VCaP (cell line): Measurements from ENCODE around the gene CHCHD5.
"Not testable (repeated sequence)": the region's sequence is repeated elsewhere in the genome, so short reads cannot be mapped to it uniquely, and the experiment has no call there.

Source experiments
- H3K27ac ChIP-seq: fragments of 450-650 bp; 2 replicates; pipeline ENCODE4 v1.5.1; 2017
- TF ChIP-seq, protein P1 (sequence below): fragments of 450-650 bp; conservative IDR thresholded peaks from 2 replicates; pipeline ENCODE4 v1.5.1; 2017; ENCODE audit warnings: mild to moderate bottlenecking, moderate library complexity

The CHCHD5 gene

DNA sequence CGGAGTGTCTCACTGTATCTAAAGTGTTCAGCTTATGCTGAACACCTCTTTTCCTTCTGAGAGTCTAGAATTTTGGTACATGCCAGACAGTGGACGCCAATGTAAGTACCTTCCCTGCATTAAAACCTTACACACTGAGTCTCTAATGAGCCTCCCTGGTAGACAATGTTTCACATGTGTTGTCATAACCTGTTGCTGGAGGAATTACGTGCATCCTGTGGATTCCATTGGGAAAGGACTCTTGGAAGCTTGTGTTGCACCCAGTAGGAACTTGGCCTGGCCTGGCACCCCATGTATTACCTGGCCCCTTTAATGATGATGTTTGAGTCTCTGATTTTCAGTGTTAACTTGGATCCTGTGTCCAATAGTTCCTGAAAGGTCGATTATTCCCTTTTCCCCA, 20.5 kb downstream of the CHCHD5 start:
- TF ChIP-seq, protein P1, sequence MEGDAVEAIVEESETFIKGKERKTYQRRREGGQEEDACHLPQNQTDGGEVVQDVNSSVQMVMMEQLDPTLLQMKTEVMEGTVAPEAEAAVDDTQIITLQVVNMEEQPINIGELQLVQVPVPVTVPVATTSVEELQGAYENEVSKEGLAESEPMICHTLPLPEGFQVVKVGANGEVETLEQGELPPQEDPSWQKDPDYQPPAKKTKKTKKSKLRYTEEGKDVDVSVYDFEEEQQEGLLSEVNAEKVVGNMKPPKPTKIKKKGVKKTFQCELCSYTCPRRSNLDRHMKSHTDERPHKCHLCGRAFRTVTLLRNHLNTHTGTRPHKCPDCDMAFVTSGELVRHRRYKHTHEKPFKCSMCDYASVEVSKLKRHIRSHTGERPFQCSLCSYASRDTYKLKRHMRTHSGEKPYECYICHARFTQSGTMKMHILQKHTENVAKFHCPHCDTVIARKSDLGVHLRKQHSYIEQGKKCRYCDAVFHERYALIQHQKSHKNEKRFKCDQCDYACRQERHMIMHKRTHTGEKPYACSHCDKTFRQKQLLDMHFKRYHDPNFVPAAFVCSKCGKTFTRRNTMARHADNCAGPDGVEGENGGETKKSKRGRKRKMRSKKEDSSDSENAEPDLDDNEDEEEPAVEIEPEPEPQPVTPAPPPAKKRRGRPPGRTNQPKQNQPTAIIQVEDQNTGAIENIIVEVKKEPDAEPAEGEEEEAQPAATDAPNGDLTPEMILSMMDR, result no peak
- no peak overlapping the region for H3K27ac ChIP-seq

GRCh38 chr2:112605926-112606325, 21.5 kb downstream of the CHCHD5 start:
- no peak overlapping the region for H3K27ac ChIP-seq
- TF ChIP-seq, protein P1, result no peak

GRCh38 chr2:112606547-112606946, 22.1 kb downstream of the CHCHD5 start:
- no peak overlapping the region for H3K27ac ChIP-seq
- TF ChIP-seq, protein P1, result no peak

- TF ChIP-seq, protein P1, result no peak
- no peak overlapping the region for H3K27ac ChIP-seq
Observed at GRCh38 chr2:112607680-112608438, 23.4 kb downstream of the CHCHD5 start.

DNA sequence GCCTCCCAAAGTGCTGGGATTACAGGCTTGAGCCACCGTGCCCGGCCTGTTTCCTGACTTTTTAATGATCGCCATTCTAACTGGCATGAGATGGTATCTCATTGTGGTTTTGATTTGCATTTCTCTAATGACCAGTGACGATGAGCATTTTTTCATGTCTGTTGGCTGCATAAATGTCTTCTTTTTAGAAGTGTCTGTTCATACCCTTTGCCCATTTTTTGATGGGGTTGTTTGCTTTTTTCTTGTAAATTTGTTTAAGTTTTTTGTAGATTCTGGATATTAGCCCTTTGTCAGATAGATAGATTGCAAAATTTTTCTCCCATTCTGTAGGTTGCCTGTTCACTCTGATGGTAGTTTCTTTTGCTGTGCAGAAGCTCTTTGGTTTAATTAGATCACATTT, 24.9 kb downstream of the CHCHD5 start:
- not testable (repeated sequence) for H3K27ac ChIP-seq

- not testable (repeated sequence) for H3K27ac ChIP-seq
Observed at GRCh38 chr2:112612283-112612682, 27.9 kb downstream of the CHCHD5 start.

DNA sequence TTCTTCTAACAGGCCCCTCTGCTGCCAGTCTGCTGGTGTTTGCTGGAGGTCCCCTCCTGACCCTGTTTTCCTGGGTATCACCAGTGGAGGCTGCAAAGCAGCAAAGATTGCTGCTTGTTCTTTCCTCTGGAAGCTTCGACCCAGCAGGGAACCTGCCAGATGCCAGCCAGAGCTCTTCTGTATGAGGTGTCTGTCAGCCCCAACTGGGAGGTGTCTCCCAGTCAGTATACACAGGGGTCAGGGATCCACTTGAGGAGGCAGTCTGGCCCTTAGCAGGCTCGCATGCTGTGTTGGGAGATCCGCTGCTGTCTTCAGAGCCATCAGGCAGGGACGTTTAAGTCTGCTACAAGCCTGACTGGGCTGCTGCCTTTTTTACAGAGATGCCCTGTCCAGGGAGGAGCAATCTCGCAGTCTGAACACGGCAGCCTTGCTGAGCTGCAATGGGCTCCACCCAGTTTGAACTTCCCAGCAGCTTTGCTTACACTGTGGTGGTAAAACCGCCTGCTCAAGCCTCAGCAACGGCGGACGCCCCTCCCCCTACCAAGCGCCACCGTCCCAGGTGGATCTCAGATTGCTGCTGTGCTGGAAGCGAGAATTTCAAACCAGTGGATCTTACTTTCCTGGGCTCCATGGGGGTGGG, 29.9 kb downstream of the CHCHD5 start:
- TF ChIP-seq, protein P1, result no peak
- peak overlapping the region; percentile 20; the same call in 1 of the 2 replicates for H3K27ac ChIP-seq

- TF ChIP-seq, protein P1, result no peak
- H3K27ac ChIP-seq, result peak overlapping the region; percentile 20; the same call in 1 of the 2 replicates
Observed at GRCh38 chr2:112615051-112615450, 30.6 kb downstream of the CHCHD5 start.

GRCh38 chr2:112615798-112616197, 31.4 kb downstream of the CHCHD5 start:
- not testable (repeated sequence) for H3K27ac ChIP-seq
